Measurements from ENCODE around the gene PML. TPM values are rescaled to one million over a fixed set of nuclear protein-coding genes. Genes with fewer than 3 reads are reported as not detected.

Gene PML
- total RNA-seq = 56.8 and 234 TPM in 2 replicates

- peak; percentile 89 for DNase-seq (ENCODE audit: low read depth)
These were observed at the start of gene PML for GRCh38 chr15:73994413-73994883. PML (plus strand) TSS chr15:73994716; CDS start chr15:73994813, 97 bp downstream.

GRCh38 chr15:73945130-73945508 lies 49.4 kb upstream of the PML start:
- DNase-seq (ENCODE audit: low read depth) = no peak

- DNase-seq (ENCODE audit: low read depth) = no peak
These were observed 48.3 kb upstream of the PML start for GRCh38 chr15:73946046-73946721.

GRCh38 chr15:73946795-73947370 lies 47.6 kb upstream of the PML start:
- DNase-seq (ENCODE audit: low read depth) = no peak

GRCh38 chr15:73947651-73948050 lies 46.9 kb upstream of the PML start:
- DNase-seq (ENCODE audit: low read depth) = no peak

GRCh38 chr15:73948396-73948795 lies 46.1 kb upstream of the PML start:
- DNase-seq (ENCODE audit: low read depth) = no peak

GRCh38 chr15:73948982-73949381 lies 45.5 kb upstream of the PML start:
- no peak for DNase-seq (ENCODE audit: low read depth)

- no peak for DNase-seq (ENCODE audit: low read depth)
These were observed 45.0 kb upstream of the PML start for GRCh38 chr15:73949496-73949895.

- no peak for DNase-seq (ENCODE audit: low read depth)
These were observed 44.1 kb upstream of the PML start for GRCh38 chr15:73950479-73950830.

GRCh38 chr15:73950831-73951561 lies 43.5 kb upstream of the PML start:
- peak; percentile 88 for DNase-seq (ENCODE audit: low read depth)

- no peak for DNase-seq (ENCODE audit: low read depth)
These were observed 42.9 kb upstream of the PML start for GRCh38 chr15:73951601-73952000.

GRCh38 chr15:73952171-73952912 lies 42.2 kb upstream of the PML start:
- DNase-seq (ENCODE audit: low read depth) = no peak

- DNase-seq (ENCODE audit: low read depth) = no peak
These were observed 41.4 kb upstream of the PML start for GRCh38 chr15:73952913-73953750.

- DNase-seq (ENCODE audit: low read depth) = no peak
These were observed 40.0 kb upstream of the PML start for GRCh38 chr15:73954188-73955145.

- DNase-seq (ENCODE audit: low read depth) = no peak
These were observed 39.2 kb upstream of the PML start for GRCh38 chr15:73955326-73955725.

GRCh38 chr15:73955861-73956742 lies 38.4 kb upstream of the PML start:
- no peak for DNase-seq (ENCODE audit: low read depth)

GRCh38 chr15:73956743-73957135 lies 37.8 kb upstream of the PML start:
- DNase-seq (ENCODE audit: low read depth) = peak; percentile 95

- no peak for DNase-seq (ENCODE audit: low read depth)
These were observed 37.2 kb upstream of the PML start for GRCh38 chr15:73957276-73957675.

- DNase-seq (ENCODE audit: low read depth) = no peak
These were observed 36.7 kb upstream of the PML start for GRCh38 chr15:73957785-73958184.

Data from renal cortical epithelial cell (primary cell).